SU-DHL-6 (cell line): ENCODE measurements around the gene SCARB1.

ENCODE experiments used
- CTCF ChIP-seq: fragments of 200-600 bp; sonication (generic); IDR thresholded peaks from one replicate; pipeline ENCODE4 v1.5.1; 2017; ENCODE audit warnings: antibody characterized with exemption, mild to moderate bottlenecking, low read length, moderate library complexity; ENCODE audit not compliant: insufficient read depth, poor library complexity, severe bottlenecking
- EZH2phosphoT487 ChIP-seq: fragments of 200-600 bp; sonication (generic), shearing (Covaris generic); conservative IDR thresholded peaks from 2 replicates; pipeline ENCODE4 v1.6.1; 2018; ENCODE audit warnings: mild to moderate bottlenecking, antibody characterized with exemption, low read length, moderate library complexity, mixed read lengths

GRCh38 chr12:124828264-124829007 lies 35.2 kb downstream of the SCARB1 start:
- TF ChIP-seq CTCF (no peak), EZH2phosphoT487 (no peak)
